HG02623 (cell line): ENCODE results near the gene RXFP4.

Experiments used
- ATAC-seq: cut with Tn5 transposase; IDR thresholded peaks from one replicate; pipeline ENCODE4 v1.9.1; 2021; ENCODE audit warnings: moderate library complexity; ENCODE audit not compliant: unreplicated experiment

RXFP4 gene

DNA sequence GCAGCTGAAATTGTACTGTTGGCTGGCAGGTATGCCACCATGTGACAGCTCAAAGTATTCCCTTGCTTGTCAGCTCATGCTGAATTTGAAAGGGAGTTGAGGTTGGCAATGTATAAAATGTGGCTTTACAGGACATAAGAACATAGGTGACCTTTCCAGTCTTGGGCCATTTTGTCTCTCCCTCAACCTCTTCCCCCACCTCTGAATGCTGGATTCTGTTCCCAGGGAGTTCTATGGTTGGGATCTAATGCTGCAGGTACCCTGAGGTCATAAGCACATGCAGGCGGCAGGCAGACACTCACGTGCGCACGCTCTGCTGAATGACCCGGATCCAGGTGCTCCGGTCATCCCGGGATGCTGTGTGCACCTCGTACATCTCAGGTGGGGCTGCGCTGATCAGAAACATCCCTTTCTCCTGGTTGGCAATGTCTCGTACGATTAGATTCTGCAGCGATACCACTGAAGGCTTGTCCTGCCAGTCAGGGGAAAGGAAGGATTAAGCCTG lies 16.0 kb downstream of the RXFP4 start:
- no peak for ATAC-seq

- ATAC-seq, result no peak
Measured at GRCh38 chr1:155960081-155960745, 18.8 kb downstream of the RXFP4 start.

- no peak for ATAC-seq
Measured at GRCh38 chr1:155961937-155962336, 20.5 kb downstream of the RXFP4 start.

DNA sequence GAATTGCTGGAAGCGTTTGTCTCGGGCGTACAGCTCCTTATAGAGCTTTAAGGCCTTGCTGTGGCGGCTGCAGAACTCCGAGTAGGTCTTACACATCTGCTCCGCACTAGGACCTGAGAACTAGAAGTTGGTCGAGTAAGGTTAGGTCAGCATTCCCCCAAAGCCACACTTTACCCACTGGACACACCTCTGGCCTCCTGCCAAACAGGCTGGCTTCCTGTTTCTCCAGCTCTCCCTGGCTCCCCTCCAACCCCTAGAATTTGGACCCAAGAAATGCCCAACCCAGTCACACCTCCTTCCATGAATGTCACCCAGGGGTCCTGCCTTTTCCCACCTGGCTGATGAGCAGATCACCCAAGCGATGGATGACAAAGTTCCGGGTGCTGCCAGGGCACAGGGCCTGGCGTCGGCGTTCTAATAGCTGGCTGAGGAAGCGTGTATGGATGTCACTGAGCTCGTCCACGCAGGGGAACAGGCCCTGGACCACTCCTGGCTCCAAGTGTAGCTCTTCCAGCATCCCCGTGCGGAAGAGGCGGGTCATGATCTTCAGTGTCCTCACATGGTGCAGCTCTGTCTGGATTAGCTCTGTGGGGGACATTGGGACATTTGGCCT lies 21.3 kb downstream of the RXFP4 start:
- ATAC-seq, result no peak

DNA sequence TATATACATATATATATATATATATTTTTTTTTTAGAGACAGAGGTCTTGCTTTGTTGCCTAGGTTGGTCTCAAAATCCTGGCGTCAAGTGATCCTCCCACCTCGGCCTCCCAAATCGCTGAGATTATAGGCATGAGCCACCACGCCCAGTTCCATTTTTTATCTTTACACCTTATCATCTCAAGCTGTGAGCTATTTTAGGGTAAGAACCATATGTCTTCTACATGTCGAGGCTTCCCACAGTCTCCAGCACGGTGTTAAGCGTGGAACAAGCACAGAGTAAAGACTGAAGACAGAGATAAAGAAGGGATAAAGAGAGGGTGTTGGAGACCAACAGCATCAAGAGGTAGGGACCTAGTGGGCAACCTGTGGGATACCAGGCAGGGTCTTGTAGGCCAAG lies 22.8 kb downstream of the RXFP4 start:
- ATAC-seq, result no peak

- no peak for ATAC-seq
Measured at GRCh38 chr1:155966135-155966534, 24.7 kb downstream of the RXFP4 start.

GRCh38 chr1:155966750-155967149 lies 25.3 kb downstream of the RXFP4 start:
- no peak for ATAC-seq

DNA sequence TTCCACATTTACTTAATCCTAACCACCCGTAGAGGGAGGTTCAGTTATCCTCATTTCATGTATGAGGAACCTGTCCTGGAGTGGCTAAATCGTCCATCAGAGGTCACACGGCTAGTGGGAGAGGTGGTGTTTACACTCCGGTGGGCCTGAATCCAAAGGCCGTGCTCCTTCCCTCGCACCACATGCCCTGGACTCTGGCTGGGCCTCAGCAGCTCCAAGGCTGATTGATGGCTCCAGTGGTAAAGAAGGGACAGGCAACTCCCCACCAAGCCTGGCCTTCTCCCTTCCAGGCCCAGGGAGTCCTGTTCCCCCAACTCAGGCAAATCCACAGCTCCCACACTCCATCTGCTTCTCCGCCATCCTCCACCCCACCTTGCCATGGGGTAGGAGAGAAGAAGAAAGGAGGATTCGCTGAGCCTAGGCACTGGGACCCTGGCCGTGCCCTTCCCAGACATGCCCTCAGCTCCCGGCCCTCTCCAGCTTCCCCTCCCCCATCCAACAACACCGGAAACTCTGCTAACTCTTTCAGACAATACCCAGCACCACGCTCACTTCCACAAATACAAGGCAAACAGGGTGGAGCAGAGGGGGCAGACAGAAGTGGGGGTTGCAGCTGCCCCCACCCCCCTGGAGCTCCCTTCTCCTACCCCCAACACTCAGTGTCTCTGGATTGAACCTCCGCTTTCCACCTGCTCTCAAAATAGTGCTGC lies 26.1 kb downstream of the RXFP4 start:
- ATAC-seq, result no peak

GRCh38 chr1:155968051-155968400 lies 26.6 kb downstream of the RXFP4 start:
- no peak for ATAC-seq

GRCh38 chr1:155968670-155969069 lies 27.2 kb downstream of the RXFP4 start:
- no peak for ATAC-seq

- ATAC-seq, result no peak
Measured at GRCh38 chr1:155969377-155969791, 27.9 kb downstream of the RXFP4 start.

DNA sequence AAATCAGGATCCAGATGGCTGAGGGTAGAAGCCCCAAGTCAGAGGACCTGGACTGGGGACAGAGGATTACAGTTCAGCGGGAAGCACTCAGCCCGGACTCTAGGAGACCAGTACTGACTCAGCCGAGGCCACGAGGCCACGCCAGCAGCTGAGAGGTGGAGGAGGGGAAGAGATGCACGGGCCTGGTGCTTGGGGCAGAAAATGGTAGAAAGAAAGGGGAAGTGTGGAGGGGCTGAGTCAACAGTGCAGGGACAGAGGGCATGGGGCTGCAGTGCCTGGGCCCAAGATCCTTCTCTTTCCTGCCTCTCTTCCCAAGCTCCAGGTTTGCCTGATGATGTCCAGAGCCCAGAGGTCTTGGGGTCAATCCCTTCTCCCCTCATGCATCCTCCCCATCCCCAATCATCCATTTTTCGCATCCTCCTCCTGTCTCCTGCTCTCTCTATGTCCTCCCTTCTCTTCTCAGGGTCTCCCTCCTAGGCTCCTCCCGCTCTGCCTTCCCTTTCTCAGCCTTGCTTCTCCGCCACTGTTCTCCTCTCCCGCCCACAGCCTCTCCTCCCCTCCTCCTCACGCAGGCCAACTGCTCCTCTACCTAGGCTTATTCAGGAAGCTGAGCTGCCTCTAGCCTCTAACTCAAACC lies 29.2 kb downstream of the RXFP4 start:
- no peak for ATAC-seq

GRCh38 chr1:155971910-155972809 lies 30.7 kb downstream of the RXFP4 start:
- no peak for ATAC-seq

DNA sequence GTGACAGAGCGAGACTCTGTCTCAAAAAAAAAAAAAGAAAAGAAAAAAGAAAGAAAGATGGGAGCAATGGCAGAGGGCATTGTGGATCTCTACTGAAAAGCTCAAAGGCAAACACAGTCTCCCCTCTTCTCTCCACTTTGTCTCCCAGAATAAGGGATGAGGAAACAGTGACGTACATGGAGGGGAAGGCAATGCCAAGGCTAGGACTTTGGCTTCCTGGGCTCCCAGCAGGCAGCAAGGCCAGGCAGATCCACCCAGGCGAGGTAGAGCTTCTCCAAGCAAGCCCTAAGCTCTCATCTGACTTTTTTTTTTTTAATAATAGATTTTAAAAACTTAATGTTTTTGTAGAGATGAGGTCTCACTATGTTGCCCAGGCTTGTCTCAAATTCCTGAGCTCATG lies 32.3 kb downstream of the RXFP4 start:
- ATAC-seq, result no peak

DNA sequence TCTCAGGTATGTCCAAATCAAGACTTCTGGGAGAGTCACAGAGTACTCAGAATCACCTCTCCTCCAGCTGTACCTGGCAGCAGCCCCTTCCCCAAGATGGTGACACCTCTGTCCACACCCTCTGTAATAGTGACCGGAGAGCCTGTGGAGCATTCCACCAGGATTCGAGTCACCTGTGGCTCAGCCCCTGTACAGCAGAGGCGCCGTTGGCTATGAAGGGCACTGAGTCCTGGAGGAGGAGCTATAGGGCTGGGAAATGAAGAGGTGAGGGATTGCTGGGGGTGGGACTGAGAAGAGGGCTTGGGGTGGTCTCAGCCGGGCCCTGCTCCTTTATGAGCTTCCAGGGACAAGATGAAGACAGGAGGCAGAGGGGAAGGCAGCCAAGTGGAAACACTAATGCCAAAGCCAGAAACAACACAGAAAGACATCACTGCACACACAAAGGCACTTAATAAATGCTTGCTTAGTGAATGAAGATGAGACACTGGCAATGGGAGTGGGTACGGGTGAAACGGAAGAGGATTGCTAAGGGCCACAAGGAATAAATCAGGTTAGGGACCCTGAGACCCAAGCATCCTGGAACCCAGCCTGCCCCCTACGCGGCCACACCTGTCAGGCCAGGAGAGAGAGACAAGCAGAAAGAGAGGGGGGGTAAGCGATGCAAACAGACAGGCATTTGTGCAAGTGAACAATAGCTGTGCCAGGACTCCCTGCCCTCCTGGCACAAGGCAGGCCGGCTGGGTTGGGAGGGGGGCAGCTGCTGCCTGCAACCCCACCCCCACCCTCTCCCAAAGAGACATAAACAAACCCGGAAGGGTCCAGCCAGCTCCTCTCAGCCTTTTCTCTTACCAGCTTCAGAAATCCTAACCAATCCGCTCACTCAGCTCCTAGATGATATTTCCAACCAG lies 33.0 kb downstream of the RXFP4 start:
- no peak for ATAC-seq

DNA sequence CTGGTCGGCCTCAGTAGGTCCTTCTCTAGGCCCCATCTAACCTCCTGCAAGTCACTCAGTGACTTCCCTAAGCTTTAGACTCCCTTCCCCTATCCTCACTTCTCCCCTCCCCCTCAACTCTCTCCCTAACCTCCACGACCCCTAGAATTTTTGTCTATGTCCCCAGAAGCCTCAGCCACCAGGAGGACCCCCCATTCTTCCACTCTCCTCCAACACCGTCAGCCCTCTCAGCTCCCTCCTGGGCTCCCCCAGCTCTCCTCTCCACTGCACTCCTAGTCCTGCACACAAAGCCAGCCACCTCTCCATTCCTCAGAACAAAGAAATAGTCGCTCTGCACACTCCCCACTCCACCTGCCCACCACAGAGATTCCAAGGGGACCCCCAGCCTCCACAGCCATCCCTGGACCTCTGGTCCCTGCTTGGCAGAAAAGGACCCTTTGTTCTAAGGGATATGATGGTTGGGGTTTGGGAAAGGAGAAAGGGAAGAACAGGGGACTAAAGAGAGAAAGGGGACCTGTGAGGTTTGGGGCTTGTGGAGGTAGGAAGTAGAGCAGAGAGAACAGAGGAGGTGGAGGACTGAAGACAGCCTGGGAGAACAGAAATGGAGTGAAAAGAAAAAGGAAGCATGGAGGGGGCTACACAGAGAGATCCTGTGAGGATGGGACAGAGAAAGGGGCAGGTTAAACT lies 34.1 kb downstream of the RXFP4 start:
- ATAC-seq, result no peak

- ATAC-seq, result no peak
Measured at GRCh38 chr1:155976062-155976912, 34.8 kb downstream of the RXFP4 start.
